Mesothelial cell of epicardium (in vitro differentiated cells): ENCODE measurements around the gene TOR3A. TPM values are rescaled to one million over a fixed set of nuclear protein-coding genes. Genes with fewer than 3 reads are reported as not detected.

ENCODE experiments used
- DNase-seq, 2 experiments: peaks; one replicate each; pipeline ENCODE4 v3.0.0; 2021; ENCODE audit warnings: low spot score in 2 of 2; ENCODE audit not compliant: unreplicated experiment in 2 of 2
- H3K27ac Mint-ChIP-seq: 2 replicates; pipeline ENCODE4 v1.8.0; 2021; ENCODE audit warnings: mixed read lengths
- H3K27me3 Mint-ChIP-seq: 2 replicates; pipeline ENCODE4 v1.8.0; 2021; ENCODE audit warnings: low read depth, mixed read lengths
- H3K36me3 Mint-ChIP-seq: 2 replicates; pipeline ENCODE4 v1.8.0; 2021; ENCODE audit warnings: mixed read lengths
- H3K4me1 Mint-ChIP-seq: 2 replicates; pipeline ENCODE4 v1.8.0; 2021; ENCODE audit warnings: mixed read lengths
- H3K4me3 Mint-ChIP-seq: 2 replicates; pipeline ENCODE4 v1.8.0; 2021; ENCODE audit warnings: mild to moderate bottlenecking, moderate library complexity, mixed read lengths
- H3K9me3 Mint-ChIP-seq: 2 replicates; pipeline ENCODE4 v1.8.0; 2021; ENCODE audit warnings: mixed read lengths
- total RNA-seq: library from RNA; stranded (reverse); gene quantifications from 3 replicates; pipeline ENCODE4 v1.2.1, GENCODE V29; 2021
- TF ChIP-seq, protein P1 (sequence below): fragments of 200-600 bp; sonication (generic); IDR thresholded peaks from one replicate; pipeline ENCODE4 v1.5.0; 2021; ENCODE audit warnings: antibody characterized with exemption; ENCODE audit not compliant: unreplicated experiment

Gene TOR3A
- total RNA-seq, 1 donor from 2014 or later = 16.5 TPM

DNA sequence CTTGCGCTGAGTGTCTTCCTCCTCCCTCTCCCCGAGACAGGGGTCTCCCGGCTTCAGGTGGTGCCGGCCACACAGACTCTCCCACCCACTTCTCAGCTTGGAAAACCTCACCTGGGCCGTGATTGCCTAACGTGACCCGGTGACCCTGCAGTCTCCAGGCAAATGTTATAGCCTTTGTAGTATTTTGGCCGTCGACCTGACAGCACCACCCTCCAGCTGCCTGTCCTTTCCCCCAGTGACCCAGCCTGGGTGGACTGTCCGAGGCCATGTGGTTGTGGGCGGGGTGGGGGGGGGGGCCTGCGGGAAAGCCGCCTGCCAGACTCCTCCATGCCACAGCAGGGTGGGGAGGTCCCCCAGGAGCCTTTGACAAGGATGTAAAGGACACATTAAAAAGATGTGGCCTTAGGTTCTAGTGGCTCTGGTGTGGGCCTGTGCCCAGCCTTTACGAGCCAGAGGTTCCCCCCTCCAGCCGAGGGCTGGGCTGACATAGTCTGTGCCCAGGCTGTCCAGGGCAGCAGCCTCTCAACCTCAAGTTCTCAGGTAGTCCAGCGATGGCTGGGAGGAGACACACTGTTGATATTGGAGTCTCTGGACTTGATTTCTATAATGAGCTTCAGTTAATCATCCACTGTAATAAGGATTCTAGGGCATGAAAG, 8.1 kb downstream of the TOR3A start:
- Mint-ChIP-seq H3K36me3 (peaks cover 29% of the 10 kb centered on the region), H3K4me1 (peaks cover 3% of the 10 kb centered on the region), H3K27ac (no peak overlapping the region), H3K27me3 (no peaks in the 10 kb centered on the region), H3K4me3 (no peak overlapping the region), H3K9me3 (no peaks in the 10 kb centered on the region)
- TF ChIP-seq, protein P1, sequence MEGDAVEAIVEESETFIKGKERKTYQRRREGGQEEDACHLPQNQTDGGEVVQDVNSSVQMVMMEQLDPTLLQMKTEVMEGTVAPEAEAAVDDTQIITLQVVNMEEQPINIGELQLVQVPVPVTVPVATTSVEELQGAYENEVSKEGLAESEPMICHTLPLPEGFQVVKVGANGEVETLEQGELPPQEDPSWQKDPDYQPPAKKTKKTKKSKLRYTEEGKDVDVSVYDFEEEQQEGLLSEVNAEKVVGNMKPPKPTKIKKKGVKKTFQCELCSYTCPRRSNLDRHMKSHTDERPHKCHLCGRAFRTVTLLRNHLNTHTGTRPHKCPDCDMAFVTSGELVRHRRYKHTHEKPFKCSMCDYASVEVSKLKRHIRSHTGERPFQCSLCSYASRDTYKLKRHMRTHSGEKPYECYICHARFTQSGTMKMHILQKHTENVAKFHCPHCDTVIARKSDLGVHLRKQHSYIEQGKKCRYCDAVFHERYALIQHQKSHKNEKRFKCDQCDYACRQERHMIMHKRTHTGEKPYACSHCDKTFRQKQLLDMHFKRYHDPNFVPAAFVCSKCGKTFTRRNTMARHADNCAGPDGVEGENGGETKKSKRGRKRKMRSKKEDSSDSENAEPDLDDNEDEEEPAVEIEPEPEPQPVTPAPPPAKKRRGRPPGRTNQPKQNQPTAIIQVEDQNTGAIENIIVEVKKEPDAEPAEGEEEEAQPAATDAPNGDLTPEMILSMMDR = no peak
- no peak for DNase-seq

DNA sequence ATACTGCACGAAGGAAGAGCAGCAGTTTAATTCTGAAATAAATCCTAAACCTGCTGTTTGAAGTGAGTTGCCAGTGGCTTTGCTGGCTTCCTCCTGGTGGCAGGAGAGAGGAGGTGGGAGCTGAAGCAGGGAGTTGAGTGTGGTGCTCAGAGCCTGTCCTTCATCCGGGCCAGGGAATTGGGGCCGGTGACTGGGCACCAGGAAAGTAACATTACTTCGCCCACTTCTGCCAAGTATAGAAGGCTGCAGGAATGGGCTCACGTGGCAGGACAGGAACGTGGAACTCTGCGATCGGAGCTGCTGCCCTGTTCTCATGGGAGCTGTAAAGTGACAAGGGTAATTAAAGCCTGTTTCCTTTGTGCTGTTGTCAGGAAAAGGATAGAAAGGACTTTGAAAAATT, 8.7 kb downstream of the TOR3A start:
- Mint-ChIP-seq H3K9me3 (no peaks in the 10 kb centered on the region), H3K4me1 (peaks cover 3% of the 10 kb centered on the region), H3K36me3 (peaks cover 31% of the 10 kb centered on the region), H3K4me3 (no peak overlapping the region), H3K27ac (no peak overlapping the region), H3K27me3 (no peaks in the 10 kb centered on the region)
- TF ChIP-seq, protein P1 = no peak
- DNase-seq = no peak

GRCh38 chr1:179090923-179091322, 9.1 kb downstream of the TOR3A start:
- peaks cover 3% of the 10 kb centered on the region for H3K4me1 Mint-ChIP-seq
- peaks cover 35% of the 10 kb centered on the region for H3K36me3 Mint-ChIP-seq
- no peaks in the 10 kb centered on the region for H3K9me3 Mint-ChIP-seq
- no peak for DNase-seq
- H3K27me3 Mint-ChIP-seq = no peaks in the 10 kb centered on the region
- no peak overlapping the region for H3K4me3 Mint-ChIP-seq
- no peak overlapping the region for H3K27ac Mint-ChIP-seq
- TF ChIP-seq, protein P1 = no peak

DNA sequence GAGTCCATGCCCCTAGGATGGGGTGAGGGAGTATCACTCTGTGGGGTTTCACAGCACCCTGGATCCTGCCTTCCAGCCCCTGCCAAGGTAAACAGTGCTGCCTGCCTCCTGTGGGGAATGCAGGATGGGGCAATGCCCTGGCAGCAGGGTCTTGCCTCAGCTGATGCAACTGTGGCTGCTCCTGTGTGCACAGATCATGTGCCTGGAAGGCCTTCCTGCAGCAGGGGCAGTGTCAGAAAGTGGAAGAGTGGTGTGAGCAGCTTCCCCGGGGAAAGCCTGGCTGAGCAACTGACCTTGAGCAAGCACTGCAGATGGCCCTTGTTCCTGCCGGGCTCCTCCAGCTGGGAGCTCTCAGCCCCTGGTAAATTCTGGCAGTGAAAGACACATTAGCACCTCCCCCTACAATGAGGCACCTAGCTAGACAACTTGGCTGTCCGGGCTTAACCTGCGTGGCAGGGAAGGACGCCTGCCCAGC, 9.9 kb downstream of the TOR3A start:
- DNase-seq = no peak
- TF ChIP-seq, protein P1 = no peak
- H3K9me3 Mint-ChIP-seq = no peaks in the 10 kb centered on the region
- no peaks in the 10 kb centered on the region for H3K27me3 Mint-ChIP-seq
- peaks cover 3% of the 10 kb centered on the region for H3K4me1 Mint-ChIP-seq
- H3K27ac Mint-ChIP-seq = no peak overlapping the region
- peaks cover 35% of the 10 kb centered on the region for H3K36me3 Mint-ChIP-seq
- no peak overlapping the region for H3K4me3 Mint-ChIP-seq

- no peak overlapping the region for H3K4me3 Mint-ChIP-seq
- TF ChIP-seq, protein P1 = no peak
- H3K9me3 Mint-ChIP-seq = no peaks in the 10 kb centered on the region
- H3K36me3 Mint-ChIP-seq = peaks cover 39% of the 10 kb centered on the region
- H3K27ac Mint-ChIP-seq = no peak overlapping the region
- no peaks in the 10 kb centered on the region for H3K27me3 Mint-ChIP-seq
- no peak for DNase-seq
- H3K4me1 Mint-ChIP-seq = peaks cover 3% of the 10 kb centered on the region
Measured at GRCh38 chr1:179092896-179093461, 11.1 kb downstream of the TOR3A start.
